ENCODE data around the gene GOSR2. TPM values are rescaled to one million over a fixed set of nuclear protein-coding genes. Genes with fewer than 3 reads are reported as not detected.
"Not testable (repeated sequence)": the region's sequence is repeated elsewhere in the genome, so short reads cannot be mapped to it uniquely, and the experiment has no call there.

The GOSR2 gene
- total and polyA plus RNA-seq, 2 of the 8 experiments (the other 6 are each of a cell fraction or from before 2014, with no cell fraction given) = 28.2 to 36.2 TPM

- TF ChIP-seq BACH1 (IDR thresholded peaks at IDR 0.05; ENCODE audit: low read length) (no peak), POU5F1 (IDR thresholded peaks at IDR 0.05; ENCODE audit: low read depth, low read length) (no peak), USF2 (IDR thresholded peaks at IDR 0.05; ENCODE audit: low read length) (no peak), SP4 (IDR thresholded peaks at IDR 0.05; ENCODE audit: low read length) (no peak), SAP30 (IDR thresholded peaks at IDR 0.05; ENCODE audit: insufficient read depth, insufficient replicate concordance, low read length) (no peak)
Observed at GRCh38 chr17:46986366-46986765, 63.4 kb downstream of the GOSR2 start (continued).

- WGBS, 2 experiments (ENCODE audit: extremely low coverage in 1 of 2, insufficient coverage in 1 of 2, insufficient read length in 1 of 2, insufficient replicate concordance in 2 of 2, low coverage in 1 of 2, low lambda C conversion rate in 2 of 2, missing lambda C conversion rate in 1 of 2) = 98% methylated on average over 5 of the region's 5 CpGs; no CpG with 5 or more reads in 1 of the 2 experiments
- H3K4me1 ChIP-seq (replicated peaks in 1 of 4; ENCODE audit: control insufficient read depth in 3 of 4, insufficient read depth in 4 of 4, low read length in 3 of 4); H3K79me2 ChIP-seq (ENCODE audit: control insufficient read depth in 1 of 2, insufficient read depth in 2 of 2, low read length in 2 of 2); H4K5ac ChIP-seq (ENCODE audit: insufficient read length, low read depth, low read length); H3K4me2 ChIP-seq (ENCODE audit: insufficient read depth in 1 of 2, low read depth in 2 of 2, low read length in 2 of 2); H3K14ac ChIP-seq (ENCODE audit: insufficient read length); H3K79me1 ChIP-seq (ENCODE audit: low read depth, low read length); DNase-seq (ENCODE audit: low read depth in 1 of 2, low spot score in 2 of 2); H3K18ac ChIP-seq (ENCODE audit: extremely low read depth, low read length); CTCF ChIA-PET (ENCODE audit: partially characterized antibody); H2AK5ac ChIP-seq (ENCODE audit: low read depth, low read length); H3K9ac ChIP-seq (replicated peaks in 1 of 4; ENCODE audit: extremely low read depth in 1 of 4, low read depth in 3 of 4, low read length in 3 of 4); H3K9me3 ChIP-seq (ENCODE audit: insufficient read depth in 2 of 2, low read depth in 1 of 2, low read length in 1 of 2); H2BK15ac ChIP-seq (ENCODE audit: low read length); H4K8ac ChIP-seq (ENCODE audit: extremely low read depth, insufficient read depth, low read length); H3K23ac ChIP-seq (ENCODE audit: insufficient read length); H2BK5ac ChIP-seq (ENCODE audit: low read depth, low read length); H2AFZ ChIP-seq (ENCODE audit: low read length); H4K20me1 ChIP-seq (replicated peaks in 1 of 2; ENCODE audit: control insufficient read depth in 1 of 2, insufficient read depth in 2 of 2, low read length in 2 of 2); H3K23me2 ChIP-seq (ENCODE audit: low read depth, low read length); FAIRE-seq; H2BK12ac ChIP-seq (ENCODE audit: low read depth, low read length); H3K56ac ChIP-seq (replicated peaks; ENCODE audit: insufficient read length, low read depth, low read length); H4K91ac ChIP-seq (replicated peaks; ENCODE audit: insufficient read length, low read length); H3K27me3 ChIP-seq (replicated peaks in 1 of 4; ENCODE audit: control insufficient read depth in 3 of 4, extremely low read depth in 1 of 4, insufficient read depth in 3 of 4, low read length in 3 of 4); H2BK120ac ChIP-seq (replicated peaks; ENCODE audit: low read depth, low read length); H2BK20ac ChIP-seq (ENCODE audit: low read length); H3K4ac ChIP-seq (replicated peaks; ENCODE audit: insufficient read length, low read depth, low read length); H3K4me3 ChIP-seq (ENCODE audit: extremely low read depth in 1 of 4, insufficient read depth in 2 of 4, low read depth in 3 of 4, low read length in 4 of 4); H3K36me3 ChIP-seq (ENCODE audit: control insufficient read depth in 2 of 4, insufficient read depth in 4 of 4, low read length in 3 of 4); H3K27ac ChIP-seq (ENCODE audit: low read depth, low read length); POLR2A ChIA-PET (ENCODE audit: partially characterized antibody): not testable (repeated sequence)
Observed at GRCh38 chr17:46987927-46988326, 65.0 kb downstream of the GOSR2 start.
